Liver (tissue), 3 donors: ENCODE measurements around the gene APOBEC3B.

Experiments
- ATF3 ChIP-seq: IDR thresholded peaks from 2 replicates; pipeline ENCODE4 v1.6.1; 2016; ENCODE audit warnings: antibody characterized with exemption
- CTCF ChIP-seq: fragments of 150-350 bp; IDR thresholded peaks from 2 replicates; pipeline ENCODE4 v1.5.1; 2017; ENCODE audit warnings: improper control_type of control experiment, low read depth, low read length; ENCODE audit not compliant: missing input control
- TAF1 ChIP-seq: conservative IDR thresholded peaks from 2 replicates; pipeline ENCODE4 v1.6.1; 2016; ENCODE audit warnings: antibody characterized with exemption, mild to moderate bottlenecking
- YY1 ChIP-seq: IDR thresholded peaks from 2 replicates; pipeline ENCODE4 v1.6.1; 2016; ENCODE audit warnings: antibody characterized with exemption, mild to moderate bottlenecking
- donor health status: healthy.
- donor health status: healthy.

- TF ChIP-seq TAF1 (no peak), CTCF (no peak), YY1 (no peak), ATF3 (no peak)
Measured at GRCh38 chr22:39041908-39042307, 59.8 kb downstream of the APOBEC3B start.
